H1 (cell line): ENCODE results near the gene KCNIP3. TPM values are rescaled to one million over a fixed set of nuclear protein-coding genes. Genes with fewer than 3 reads are reported as not detected.

Experiments
- CTCF ChIA-PET: fragments of 300-600 bp; sonication (Branson Sonifier 250); formaldehyde crosslinking; loops from one replicate; lab custom pipeline; 2021; ENCODE audit not compliant: partially characterized antibody; lab: Charles Lee
- POLR2A ChIA-PET: fragments of 300-600 bp; sonication (Branson Sonifier 250); formaldehyde crosslinking; loops from one replicate; lab custom pipeline; 2021; ENCODE audit warnings: inconsistent platforms; ENCODE audit not compliant: partially characterized antibody; lab: Charles Lee
- DNase-seq, 2 experiments: peaks; one replicate each; pipeline versions ENCODE4 v3.0.0 to v3.0.0-alpha.2; 2010 to 2022; ENCODE audit warnings: low spot score in 2 of 2, low read depth in 1 of 2, mixed read lengths in 1 of 2
- FAIRE-seq: peaks from 2 replicates; lab custom pipeline; 2011; peaks lifted over from hg19 to GRCh38; lab: Jason Lieb, UNC
- H2AFZ ChIP-seq: 2 replicates; pipeline ENCODE4 v1.8.1; 2012; ENCODE audit warnings: low read length, inconsistent platforms
- H2AK5ac ChIP-seq: 2 replicates; pipeline ENCODE4 v1.6.1; 2013; ENCODE audit warnings: low read depth, low read length
- H2BK120ac ChIP-seq: replicated peaks from 2 replicates; pipeline ENCODE3; 2013; ENCODE audit warnings: low read depth, low read length, inconsistent platforms
- H2BK12ac ChIP-seq: 2 replicates; pipeline ENCODE4 v1.6.1; 2013; ENCODE audit warnings: low read depth, low read length
- H2BK15ac ChIP-seq: 2 replicates; pipeline ENCODE4 v1.6.1; 2013; ENCODE audit warnings: low read length
- H2BK20ac ChIP-seq: 2 replicates; pipeline ENCODE4 v1.6.1; 2013; ENCODE audit warnings: low read length
- H2BK5ac ChIP-seq: 2 replicates; pipeline ENCODE4 v1.6.1; 2013; ENCODE audit warnings: low read depth, low read length
- H3K14ac ChIP-seq: 2 replicates; pipeline ENCODE4 v1.6.1; 2013; ENCODE audit warnings: inconsistent platforms; ENCODE audit not compliant: insufficient read length
- H3K18ac ChIP-seq: 2 replicates; pipeline ENCODE4 v1.6.1; 2013; ENCODE audit warnings: low read length; ENCODE audit errors: extremely low read depth
- H3K23ac ChIP-seq: 2 replicates; pipeline ENCODE4 v1.6.1; 2013; ENCODE audit warnings: inconsistent platforms; ENCODE audit not compliant: insufficient read length
- H3K23me2 ChIP-seq: 2 replicates; pipeline ENCODE4 v1.6.1; 2013; ENCODE audit warnings: low read depth, low read length
- H3K27ac ChIP-seq: 2 replicates; pipeline ENCODE4 v1.6.1; 2011; ENCODE audit warnings: low read depth, low read length, inconsistent platforms
- H3K27me3 ChIP-seq, 4 experiments: replicated peaks in 1 of 4; 1 replicate in 1 of 4; 2 replicates in 3 of 4; pipeline versions ENCODE4 v1.6.1 to v1.8.1; 2011 to 2013; ENCODE audit warnings: low read length in 3 of 4, mild to moderate bottlenecking in 3 of 4, inconsistent platforms in 2 of 4, mixed read lengths in 2 of 4, moderate library complexity in 1 of 4; ENCODE audit not compliant: control insufficient read depth in 3 of 4, insufficient read depth in 3 of 4; ENCODE audit errors: extremely low read depth in 1 of 4
- H3K36me3 ChIP-seq, 4 experiments: 2 replicates each; pipeline versions ENCODE4 v1.6.1 to v1.8.1; 2011 to 2013; ENCODE audit warnings: mild to moderate bottlenecking in 4 of 4, low read length in 3 of 4, moderate library complexity in 2 of 4, control low read depth in 1 of 4, inconsistent platforms in 1 of 4; ENCODE audit not compliant: insufficient read depth in 4 of 4, control insufficient read depth in 2 of 4
- H3K4ac ChIP-seq: replicated peaks from 2 replicates; pipeline ENCODE3; 2013; ENCODE audit warnings: low read length, low read depth, mixed read lengths, inconsistent platforms; ENCODE audit not compliant: insufficient read length
- H3K4me1 ChIP-seq, 4 experiments: replicated peaks in 1 of 4; 1 replicate in 1 of 4; 2 replicates in 3 of 4; pipeline versions ENCODE4 v1.6.1 to v1.8.1; 2011 to 2013; ENCODE audit warnings: low read length in 3 of 4, inconsistent platforms in 2 of 4, mixed read lengths in 1 of 4; ENCODE audit not compliant: insufficient read depth in 4 of 4, control insufficient read depth in 3 of 4
- H3K4me2 ChIP-seq, 2 experiments: 2 replicates each; pipeline versions ENCODE4 v1.6.1 to v1.8.1; 2011 to 2013; ENCODE audit warnings: low read depth in 2 of 2, low read length in 2 of 2, control low read depth in 1 of 2, inconsistent platforms in 1 of 2, mild to moderate bottlenecking in 1 of 2; ENCODE audit not compliant: insufficient read depth in 1 of 2
- H3K4me3 ChIP-seq, 4 experiments: fragments of 200-600, 300-600 bp in 1 of 4; sonication (generic), shearing (Covaris generic), sonication (Bioruptor Twin) in 1 of 4; 2 replicates each; pipeline versions ENCODE4 v1.5.1 to v1.8.1; 2011 to 2016; ENCODE audit warnings: low read length in 4 of 4, low read depth in 3 of 4, control low read depth in 2 of 4, inconsistent platforms in 2 of 4, mild to moderate bottlenecking in 2 of 4, mixed read lengths in 1 of 4, moderate library complexity in 1 of 4; ENCODE audit not compliant: insufficient read depth in 2 of 4; ENCODE audit errors: extremely low read depth in 1 of 4
- H3K56ac ChIP-seq: replicated peaks from 2 replicates; pipeline ENCODE3; 2013; ENCODE audit warnings: low read depth, mild to moderate bottlenecking, mixed read lengths, low read length, inconsistent platforms; ENCODE audit not compliant: insufficient read length
- H3K79me1 ChIP-seq: 2 replicates; pipeline ENCODE4 v1.6.1; 2013; ENCODE audit warnings: low read depth, low read length, control low read depth
- H3K79me2 ChIP-seq, 2 experiments: 2 replicates each; pipeline versions ENCODE4 v1.6.1 to v1.8.1; 2012 to 2013; ENCODE audit warnings: low read length in 2 of 2, mild to moderate bottlenecking in 2 of 2, inconsistent platforms in 1 of 2; ENCODE audit not compliant: insufficient read depth in 2 of 2, control insufficient read depth in 1 of 2
- H3K9ac ChIP-seq, 4 experiments: replicated peaks in 1 of 4; 1 replicate in 1 of 4; 2 replicates in 3 of 4; pipeline versions ENCODE4 v1.6.1 to v1.8.1; 2011 to 2013; ENCODE audit warnings: low read depth in 3 of 4, low read length in 3 of 4, control low read depth in 2 of 4, mild to moderate bottlenecking in 2 of 4, moderate library complexity in 2 of 4, inconsistent platforms in 1 of 4; ENCODE audit errors: extremely low read depth in 1 of 4
- H3K9me3 ChIP-seq, 2 experiments: 2 replicates each; pipeline versions ENCODE4 v1.6.1 to v1.8.1; 2012 to 2013; ENCODE audit warnings: mild to moderate bottlenecking in 2 of 2, moderate library complexity in 2 of 2, control low read depth in 1 of 2, inconsistent platforms in 1 of 2, low read depth in 1 of 2, low read length in 1 of 2, mixed read lengths in 1 of 2; ENCODE audit not compliant: insufficient read depth in 2 of 2
- H4K20me1 ChIP-seq, 2 experiments: replicated peaks in 1 of 2; 2 replicates each; pipeline versions ENCODE3 to v1.8.1; 2011 to 2013; ENCODE audit warnings: inconsistent platforms in 2 of 2, low read length in 2 of 2, mild to moderate bottlenecking in 1 of 2; ENCODE audit not compliant: insufficient read depth in 2 of 2, control insufficient read depth in 1 of 2
- H4K5ac ChIP-seq: 2 replicates; pipeline ENCODE4 v1.6.1; 2013; ENCODE audit warnings: low read length, low read depth, mixed read lengths, inconsistent platforms; ENCODE audit not compliant: insufficient read length
- H4K8ac ChIP-seq: 2 replicates; pipeline ENCODE4 v1.8.0; 2013; ENCODE audit warnings: mild to moderate bottlenecking, moderate library complexity, low read length, inconsistent platforms; ENCODE audit not compliant: insufficient read depth; ENCODE audit errors: extremely low read depth
- H4K91ac ChIP-seq: replicated peaks from 2 replicates; pipeline ENCODE3; 2013; ENCODE audit warnings: low read length, mixed read lengths, inconsistent platforms; ENCODE audit not compliant: insufficient read length
- CEBPB ChIP-seq: IDR thresholded peaks from 2 replicates; pipeline ENCODE4 v1.6.1; 2012; ENCODE audit warnings: low read depth, low read length
- HDAC6 ChIP-seq: IDR thresholded peaks from one replicate; pipeline ENCODE4 v1.7.1; 2012; ENCODE audit warnings: low read depth, mild to moderate bottlenecking, inconsistent platforms, low read length, moderate library complexity
- KDM5A ChIP-seq: fragments of 200-600 bp; IDR thresholded peaks from 2 replicates; pipeline ENCODE4 v1.7.1; 2012; ENCODE audit warnings: mild to moderate bottlenecking, low read length, inconsistent platforms, mixed read lengths
- PHF8 ChIP-seq: fragments of 200-600 bp; sonication (generic); conservative IDR thresholded peaks from 2 replicates; pipeline ENCODE4 v1.7.1; 2012; ENCODE audit warnings: low read depth, mild to moderate bottlenecking, inconsistent platforms, low read length, moderate library complexity
- POLR2A ChIP-seq, 2 experiments: IDR thresholded peaks; 1 replicate in 1 of 2; 2 replicates in 1 of 2; pipeline ENCODE4 v1.6.1; 2011; ENCODE audit warnings: low read depth in 2 of 2, low read length in 2 of 2, mild to moderate bottlenecking in 2 of 2; ENCODE audit errors: control extremely low read depth in 1 of 2
- RAD21 ChIP-seq, 2 experiments: IDR thresholded peaks in 1 of 2; conservative IDR thresholded peaks in 1 of 2; 2 replicates each; pipeline ENCODE4 v1.6.1; 2011; ENCODE audit warnings: low read depth in 2 of 2, low read length in 2 of 2, improper control_type of control experiment in 1 of 2, inconsistent platforms in 1 of 2, mild to moderate bottlenecking in 1 of 2, moderate library complexity in 1 of 2
- SIX5 ChIP-seq: IDR thresholded peaks from 2 replicates; pipeline ENCODE4 v1.6.1; 2011; ENCODE audit warnings: mild to moderate bottlenecking, low read depth, low read length
- SP2 ChIP-seq: IDR thresholded peaks from 2 replicates; pipeline ENCODE4 v1.6.1; 2012; ENCODE audit warnings: mild to moderate bottlenecking, low read length, inconsistent platforms
- WGBS, 2 experiments: shearing (Covaris generic) in 1 of 2; methylation state at CpG; one replicate each; pipeline versions ENCODE4 v1.1.6 to v1.1.7; 2013 to 2015; ENCODE audit warnings: low lambda C conversion rate in 2 of 2, mixed read lengths in 2 of 2, inconsistent platforms in 1 of 2, low coverage in 1 of 2, missing lambda C conversion rate in 1 of 2; ENCODE audit not compliant: insufficient replicate concordance in 2 of 2, insufficient coverage in 1 of 2, insufficient read length in 1 of 2; ENCODE audit errors: extremely low coverage in 1 of 2, missing lambda C conversion rate in 1 of 2; 5-methylcytosine and 5-hydroxymethylcytosine counted together
- polyA plus RNA-seq, 7 experiments: library from polyadenylated mRNA; depleted of rRNA in 3 of 7; stranded (reverse) in 5 of 7; unstranded in 2 of 7; fragments of >200 nt in 5 of 7; fragments of 200-250 nt in 2 of 7; gene quantifications; 1 replicate in 5 of 7; 2 replicates in 1 of 7; 4 replicates in 1 of 7; pipeline versions ENCODE4 v1.2.1 to v1.2.3, GENCODE V29; 2011 to 2013; ENCODE audit warnings: missing spikeins in 2 of 7, mixed read lengths in 2 of 7
- total RNA-seq: library from RNA; stranded (reverse); fragmentation: NEBNext Ultra II Directional; extraction: Animal tissue kit (Norgen Biotek cat#: 25700); gene quantifications from 2 replicates; pipeline ENCODE4 v1.2.1, GENCODE V29; 2021
- TF ChIP-seq, protein P1 (sequence below), 3 experiments: IDR thresholded peaks; 1 replicate in 2 of 3; 2 replicates in 1 of 3; pipeline versions ENCODE4 v1.5.1 to v1.6.1; 2011; ENCODE audit warnings: low read length in 3 of 3, mild to moderate bottlenecking in 3 of 3, inconsistent platforms in 2 of 3, low read depth in 1 of 3, moderate library complexity in 1 of 3; ENCODE audit not compliant: insufficient read depth in 1 of 3; ENCODE audit errors: control extremely low read depth in 1 of 3
- TF ChIP-seq, protein P2 (sequence below): IDR thresholded peaks from 2 replicates; pipeline ENCODE4 v1.6.1; 2012; ENCODE audit warnings: inconsistent platforms
- TF ChIP-seq, protein P3 (sequence below): IDR thresholded peaks from 2 replicates; pipeline ENCODE4 v1.6.1; 2011; ENCODE audit warnings: low read depth, mild to moderate bottlenecking, low read length; ENCODE audit not compliant: insufficient read depth

Gene KCNIP3
- total and polyA plus RNA-seq, 2 of the 8 experiments (the other 6 are each of a cell fraction or from before 2014, with no cell fraction given) = 0.33 to 1.9 TPM

DNA sequence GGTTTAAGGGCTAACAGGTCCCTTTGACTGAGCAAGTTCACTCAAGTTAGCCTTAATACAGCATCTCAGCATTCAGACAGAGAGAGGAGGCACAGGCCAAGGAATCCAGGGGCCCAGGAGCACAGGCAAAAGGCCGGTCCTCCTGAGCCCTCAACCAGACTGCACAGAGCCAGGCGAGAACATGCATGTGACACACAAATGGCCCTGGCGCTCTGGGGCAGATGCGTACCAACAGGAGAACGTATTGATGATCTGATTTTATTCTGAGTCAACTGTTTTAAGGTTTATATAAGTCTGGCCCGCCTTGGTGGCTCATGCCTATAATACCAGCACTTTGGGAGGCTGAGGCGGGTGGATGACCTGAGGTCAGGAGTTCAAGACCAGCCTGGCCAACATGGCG is 34.9 kb downstream of the KCNIP3 start:
- peak overlapping the region; percentile 14; the same call in 1 of the 2 replicates for H4K8ac ChIP-seq
- H3K4me2 ChIP-seq = no peak overlapping the region
- peaks cover 2% of the 10 kb centered on the region; the same call in 1 of the 2 replicates for H3K23me2 ChIP-seq
- H3K23ac ChIP-seq = no peak overlapping the region
- H3K9ac ChIP-seq = no peak overlapping the region
- no peak overlapping the region for H4K5ac ChIP-seq
- H3K18ac ChIP-seq = no peak overlapping the region
- no peak overlapping the region for H3K27ac ChIP-seq
- no peaks in the 10 kb centered on the region for H3K79me1 ChIP-seq
- H3K36me3 ChIP-seq = no peaks in the 10 kb centered on the region; a peak in 1 of 8 replicates
- no peak overlapping the region for H4K91ac ChIP-seq
- H3K4ac ChIP-seq = no peak overlapping the region
- no peak overlapping the region for H3K14ac ChIP-seq
- FAIRE-seq = no peak
- no peak for DNase-seq
- no peak overlapping the region for H2BK20ac ChIP-seq
- no peak overlapping the region for H2AFZ ChIP-seq
- no peak overlapping the region for H2BK120ac ChIP-seq
- no peaks in the 10 kb centered on the region for H3K79me2 ChIP-seq
- H4K20me1 ChIP-seq = no peaks in the 10 kb centered on the region
- no peaks in the 10 kb centered on the region for H3K27me3 ChIP-seq
- no peak overlapping the region for H2BK12ac ChIP-seq
- H3K4me3 ChIP-seq = no peak overlapping the region
- no peak overlapping the region for H2BK15ac ChIP-seq
- ChIA-PET POLR2A (no interaction called here), CTCF (no interaction called here)
- H3K4me1 ChIP-seq = no peaks in the 10 kb centered on the region; a peak in 1 of 7 replicates
- H2AK5ac ChIP-seq = no peak overlapping the region
- peaks cover 75 to 94% of the 10 kb centered on the region in 2 experiments for H3K9me3 ChIP-seq
- H2BK5ac ChIP-seq = no peak overlapping the region
- H3K56ac ChIP-seq = no peak overlapping the region
- 74% methylated on average over 8 of the region's 8 CpGs; no CpG with 5 or more reads in 1 of the 2 experiments for WGBS, 2 experiments
- TF ChIP-seq RAD21 (IDR thresholded peaks at IDR 0.05 in 1 of 2, conservative IDR thresholded peaks at IDR 0.05 in 1 of 2; ENCODE audit: low read depth in 2 of 2, low read length in 2 of 2) (no peak), PHF8 (no peak), SIX5 (no peak), POLR2A (IDR thresholded peaks at IDR 0.05; ENCODE audit: control extremely low read depth in 1 of 2, low read depth in 2 of 2, low read length in 2 of 2) (no peak), CEBPB (no peak), HDAC6 (no peak), KDM5A (no peak), SP2 (no peak)
- TF ChIP-seq, protein P1, sequence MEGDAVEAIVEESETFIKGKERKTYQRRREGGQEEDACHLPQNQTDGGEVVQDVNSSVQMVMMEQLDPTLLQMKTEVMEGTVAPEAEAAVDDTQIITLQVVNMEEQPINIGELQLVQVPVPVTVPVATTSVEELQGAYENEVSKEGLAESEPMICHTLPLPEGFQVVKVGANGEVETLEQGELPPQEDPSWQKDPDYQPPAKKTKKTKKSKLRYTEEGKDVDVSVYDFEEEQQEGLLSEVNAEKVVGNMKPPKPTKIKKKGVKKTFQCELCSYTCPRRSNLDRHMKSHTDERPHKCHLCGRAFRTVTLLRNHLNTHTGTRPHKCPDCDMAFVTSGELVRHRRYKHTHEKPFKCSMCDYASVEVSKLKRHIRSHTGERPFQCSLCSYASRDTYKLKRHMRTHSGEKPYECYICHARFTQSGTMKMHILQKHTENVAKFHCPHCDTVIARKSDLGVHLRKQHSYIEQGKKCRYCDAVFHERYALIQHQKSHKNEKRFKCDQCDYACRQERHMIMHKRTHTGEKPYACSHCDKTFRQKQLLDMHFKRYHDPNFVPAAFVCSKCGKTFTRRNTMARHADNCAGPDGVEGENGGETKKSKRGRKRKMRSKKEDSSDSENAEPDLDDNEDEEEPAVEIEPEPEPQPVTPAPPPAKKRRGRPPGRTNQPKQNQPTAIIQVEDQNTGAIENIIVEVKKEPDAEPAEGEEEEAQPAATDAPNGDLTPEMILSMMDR (IDR thresholded peaks at IDR 0.05; ENCODE audit: control extremely low read depth in 1 of 3, insufficient read depth in 1 of 3, low read depth in 1 of 3, low read length in 3 of 3) = no peak
- TF ChIP-seq, protein P2, sequence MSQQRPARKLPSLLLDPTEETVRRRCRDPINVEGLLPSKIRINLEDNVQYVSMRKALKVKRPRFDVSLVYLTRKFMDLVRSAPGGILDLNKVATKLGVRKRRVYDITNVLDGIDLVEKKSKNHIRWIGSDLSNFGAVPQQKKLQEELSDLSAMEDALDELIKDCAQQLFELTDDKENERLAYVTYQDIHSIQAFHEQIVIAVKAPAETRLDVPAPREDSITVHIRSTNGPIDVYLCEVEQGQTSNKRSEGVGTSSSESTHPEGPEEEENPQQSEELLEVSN = no peak
- TF ChIP-seq, protein P3, sequence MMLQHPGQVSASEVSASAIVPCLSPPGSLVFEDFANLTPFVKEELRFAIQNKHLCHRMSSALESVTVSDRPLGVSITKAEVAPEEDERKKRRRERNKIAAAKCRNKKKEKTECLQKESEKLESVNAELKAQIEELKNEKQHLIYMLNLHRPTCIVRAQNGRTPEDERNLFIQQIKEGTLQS = no peak
